PC-9 (cell line): ENCODE measurements around the gene BRSK1. TPM values are rescaled to one million over a fixed set of nuclear protein-coding genes. Genes with fewer than 3 reads are reported as not detected.

ENCODE experiments used
- BruUV-seq: library from RNA; stranded (reverse); fragments of 400-500 nt; replicated peaks from 2 replicates; lab custom pipeline; 2021; lab: Mats Ljungman, UMichigan
- CTCF ChIA-PET: fragments of 300-600 bp; sonication (Branson Sonifier 250); formaldehyde crosslinking; loops from one replicate; lab custom pipeline; 2022; ENCODE audit warnings: antibody characterized with exemption; lab: Charles Lee
- POLR2A ChIA-PET: fragments of 300-600 bp; sonication (Branson Sonifier 250); formaldehyde crosslinking; loops from one replicate; lab custom pipeline; 2022; ENCODE audit warnings: antibody characterized with exemption; ENCODE audit not compliant: unreplicated experiment; lab: Charles Lee
- DNase-seq, 2 experiments: peaks; one replicate each; pipeline versions ENCODE4 v3.0.0 to v3.0.0-alpha.2; 2015 to 2022; ENCODE audit warnings: mixed read lengths in 1 of 2
- H2AFZ ChIP-seq: fragments of 200-600 bp; sonication (generic); 2 replicates; pipeline ENCODE4 v1.8.1; 2017; ENCODE audit warnings: antibody characterized with exemption
- H3F3A ChIP-seq: fragments of 200-600 bp; sonication (generic); 2 replicates; pipeline ENCODE4 v1.8.1; 2017; ENCODE audit warnings: antibody characterized with exemption, mild to moderate bottlenecking, low read depth; ENCODE audit not compliant: insufficient read depth
- H3K27ac ChIP-seq: fragments of 200-600 bp; sonication (generic); 2 replicates; pipeline ENCODE4 v1.6.1; 2016; ENCODE audit warnings: mixed run types
- H3K27me3 ChIP-seq: fragments of 200-600 bp; sonication (generic); 2 replicates; pipeline ENCODE4 v1.6.1; 2016; ENCODE audit warnings: low read depth, mixed run types; ENCODE audit not compliant: insufficient read depth
- H3K36me3 ChIP-seq: fragments of 200-600 bp; sonication (generic); 2 replicates; pipeline ENCODE4 v1.6.1; 2016; ENCODE audit warnings: low read depth, mixed run types
- H3K4me1 ChIP-seq: fragments of 200-600 bp; sonication (generic); replicated peaks from 2 replicates; pipeline ENCODE4 v1.6.1; 2016; ENCODE audit warnings: mixed run types; ENCODE audit not compliant: insufficient read depth
- H3K4me2 ChIP-seq: fragments of 200-600 bp; sonication (generic); 2 replicates; pipeline ENCODE4 v1.6.1; 2017; ENCODE audit warnings: mixed run types
- H3K4me3 ChIP-seq: fragments of 200-600 bp; sonication (generic); 2 replicates; pipeline ENCODE4 v1.6.1; 2016; ENCODE audit warnings: mixed run types
- H3K79me2 ChIP-seq: fragments of 200-600 bp; sonication (generic); 2 replicates; pipeline ENCODE4 v1.6.1; 2017; ENCODE audit warnings: low read depth, mixed run types
- H3K9me2 ChIP-seq: fragments of 200-600 bp; sonication (generic); 2 replicates; pipeline ENCODE4 v1.8.1; 2017; ENCODE audit warnings: mild to moderate bottlenecking; ENCODE audit not compliant: insufficient read depth
- H3K9me3 ChIP-seq: fragments of 200-600 bp; sonication (generic); 2 replicates; pipeline ENCODE4 v1.8.1; 2016; ENCODE audit warnings: low read depth; ENCODE audit not compliant: insufficient read depth
- H4K20me1 ChIP-seq: fragments of 200-600 bp; sonication (generic); 2 replicates; pipeline ENCODE4 v1.8.1; 2017; ENCODE audit not compliant: insufficient read depth
- EZH2 ChIP-seq: fragments of 200-600 bp; sonication (generic); IDR thresholded peaks from 2 replicates; pipeline ENCODE4 v1.8.0; 2017; ENCODE audit warnings: antibody characterized with exemption, low read depth
- intact Hi-C: fragments of 100-400 bp; cut with micrococcal nuclease; formaldehyde crosslinking; loops from one replicate; pipeline ENCODE4 v1.10.0; 2022; ENCODE audit not compliant: unreplicated experiment
- total RNA-seq: library from RNA; stranded (reverse); gene quantifications from 2 replicates; pipeline ENCODE4 v1.2.3, GENCODE V29; 2021
- TF ChIP-seq, protein P1 (sequence below): fragments of 200-600 bp; sonication (generic); conservative IDR thresholded peaks from 2 replicates; pipeline ENCODE4 v1.6.1; 2017; ENCODE audit warnings: mixed run types, antibody characterized with exemption, mild to moderate bottlenecking, moderate library complexity

Gene BRSK1
- total RNA-seq, 1 experiment from 2014 or later = 6.5 TPM

DNA sequence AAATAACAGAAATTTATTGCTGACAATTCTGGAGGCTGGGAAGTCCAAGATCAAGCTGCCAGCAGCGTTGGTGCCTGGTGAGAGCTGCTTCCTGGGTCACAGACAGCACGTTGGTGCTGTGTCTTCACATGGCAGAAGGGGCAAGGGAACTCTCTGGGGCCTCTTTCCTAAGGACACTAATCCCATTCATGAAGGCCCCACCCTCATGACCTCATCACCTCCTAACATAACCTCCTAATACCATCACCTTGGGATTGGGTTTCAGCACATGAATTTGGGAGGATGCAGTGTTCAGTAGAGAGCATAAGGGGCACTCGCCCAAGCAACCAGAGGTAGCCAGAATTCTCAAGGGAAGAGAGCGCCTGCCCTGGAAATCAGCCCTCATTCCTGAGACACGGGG is 25.7 kb downstream of the BRSK1 start:
- no peak overlapping the region for H3K4me2 ChIP-seq
- no peak overlapping the region for H3K27ac ChIP-seq
- intact Hi-C loops = no loop called here
- H3F3A ChIP-seq = no peaks in the 10 kb centered on the region; the same call in 1 of the 2 replicates
- no peaks in the 10 kb centered on the region for H3K27me3 ChIP-seq
- ChIA-PET POLR2A (interaction anchor here (0.5 kb wide), 1 partner anchor 94 kb away, joined by 3 read pairs; no protein-coding TSS in a partner anchor), CTCF (no interaction called here)
- no peaks in the 10 kb centered on the region for H3K79me2 ChIP-seq
- no peaks in the 10 kb centered on the region for H4K20me1 ChIP-seq
- no peaks in the 10 kb centered on the region for H3K4me1 ChIP-seq
- H2AFZ ChIP-seq = no peak overlapping the region
- no peaks in the 10 kb centered on the region for H3K9me3 ChIP-seq
- no TSS peak for BruUV-seq
- no peaks in the 10 kb centered on the region for H3K9me2 ChIP-seq
- no peak for DNase-seq
- H3K36me3 ChIP-seq = no peaks in the 10 kb centered on the region
- H3K4me3 ChIP-seq = no peak overlapping the region
- TF ChIP-seq, protein P1, sequence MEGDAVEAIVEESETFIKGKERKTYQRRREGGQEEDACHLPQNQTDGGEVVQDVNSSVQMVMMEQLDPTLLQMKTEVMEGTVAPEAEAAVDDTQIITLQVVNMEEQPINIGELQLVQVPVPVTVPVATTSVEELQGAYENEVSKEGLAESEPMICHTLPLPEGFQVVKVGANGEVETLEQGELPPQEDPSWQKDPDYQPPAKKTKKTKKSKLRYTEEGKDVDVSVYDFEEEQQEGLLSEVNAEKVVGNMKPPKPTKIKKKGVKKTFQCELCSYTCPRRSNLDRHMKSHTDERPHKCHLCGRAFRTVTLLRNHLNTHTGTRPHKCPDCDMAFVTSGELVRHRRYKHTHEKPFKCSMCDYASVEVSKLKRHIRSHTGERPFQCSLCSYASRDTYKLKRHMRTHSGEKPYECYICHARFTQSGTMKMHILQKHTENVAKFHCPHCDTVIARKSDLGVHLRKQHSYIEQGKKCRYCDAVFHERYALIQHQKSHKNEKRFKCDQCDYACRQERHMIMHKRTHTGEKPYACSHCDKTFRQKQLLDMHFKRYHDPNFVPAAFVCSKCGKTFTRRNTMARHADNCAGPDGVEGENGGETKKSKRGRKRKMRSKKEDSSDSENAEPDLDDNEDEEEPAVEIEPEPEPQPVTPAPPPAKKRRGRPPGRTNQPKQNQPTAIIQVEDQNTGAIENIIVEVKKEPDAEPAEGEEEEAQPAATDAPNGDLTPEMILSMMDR = no peak
- TF ChIP-seq EZH2 = no peak

DNA sequence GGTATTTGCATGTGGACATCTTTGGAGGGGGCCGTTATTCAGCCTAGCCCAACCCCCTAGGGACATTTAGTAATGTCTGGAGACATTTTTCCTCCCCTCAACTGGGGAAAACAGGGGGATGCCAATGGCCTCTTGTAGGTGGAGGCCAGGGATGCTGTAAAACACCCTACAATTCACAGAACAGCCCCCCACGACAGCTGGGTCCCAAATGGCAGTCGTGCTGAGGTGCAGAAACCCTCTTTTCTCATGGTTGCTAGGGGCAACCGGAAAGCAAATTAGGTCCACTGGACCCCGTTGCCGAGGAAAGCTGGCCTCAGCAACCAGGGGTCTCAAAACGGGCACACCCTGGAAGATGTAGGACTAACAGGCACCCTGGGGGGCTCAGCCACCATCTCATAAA is 26.7 kb downstream of the BRSK1 start:
- DNase-seq = no peak
- POLR2A ChIA-PET = no interaction called here
- TF ChIP-seq, protein P1 = no peak
- TF ChIP-seq EZH2 = no peak
- no peaks in the 10 kb centered on the region for H3K27me3 ChIP-seq
- no peaks in the 10 kb centered on the region; the same call in 1 of the 2 replicates for H3F3A ChIP-seq
- no peaks in the 10 kb centered on the region for H3K9me2 ChIP-seq
- BruUV-seq = no TSS peak
- no peaks in the 10 kb centered on the region for H4K20me1 ChIP-seq
- no peaks in the 10 kb centered on the region for H3K36me3 ChIP-seq
- no peak overlapping the region for H3K27ac ChIP-seq
- no peak overlapping the region for H3K4me3 ChIP-seq
- CTCF ChIA-PET = no interaction called here
- H3K4me2 ChIP-seq = no peak overlapping the region
- H3K9me3 ChIP-seq = no peaks in the 10 kb centered on the region
- intact Hi-C loops = no loop called here
- H2AFZ ChIP-seq = no peak overlapping the region
- no peaks in the 10 kb centered on the region for H3K4me1 ChIP-seq
- H3K79me2 ChIP-seq = no peaks in the 10 kb centered on the region

GRCh38 chr19:55311397-55311796 is 27.6 kb downstream of the BRSK1 start:
- intact Hi-C loops = no loop called here
- Histone ChIP-seq H3K27me3 (no peaks in the 10 kb centered on the region), H2AFZ (no peak overlapping the region), H3K27ac (no peak overlapping the region), H3K4me1 (no peaks in the 10 kb centered on the region), H3K79me2 (no peaks in the 10 kb centered on the region), H3K4me3 (no peak overlapping the region), H3K9me2 (no peaks in the 10 kb centered on the region), H4K20me1 (no peaks in the 10 kb centered on the region), H3K9me3 (no peaks in the 10 kb centered on the region), H3F3A (no peaks in the 10 kb centered on the region; the same call in 1 of the 2 replicates), H3K36me3 (no peaks in the 10 kb centered on the region), H3K4me2 (no peak overlapping the region)
- TF ChIP-seq EZH2 = no peak
- TF ChIP-seq, protein P1 = no peak
- CTCF ChIA-PET = no interaction called here
- POLR2A ChIA-PET = no interaction called here
- no TSS peak for BruUV-seq
- no peak for DNase-seq
